DND-41 (cell line): ENCODE data around the gene ITGA2B.

Source experiments
- CTCF ChIP-seq: IDR thresholded peaks from 2 replicates; pipeline ENCODE4 v1.5.1; 2012; ENCODE audit warnings: borderline replicate concordance, low read length, moderate library complexity, mild to moderate bottlenecking; ENCODE audit not compliant: poor library complexity, severe bottlenecking; ENCODE audit errors: extremely low read depth
- EZH2 ChIP-seq: IDR thresholded peaks from 3 replicates; pipeline ENCODE4 v1.6.1; 2012; ENCODE audit warnings: borderline replicate concordance, low read depth, mild to moderate bottlenecking, moderate library complexity, low read length, inconsistent platforms; ENCODE audit not compliant: severe bottlenecking

- no peak for TF ChIP-seq CTCF
- TF ChIP-seq EZH2, result no peak
These were observed 22.0 kb downstream of the ITGA2B start for GRCh38 chr17:44367231-44367979.
